OCI-LY1 (cell line): Measurements from ENCODE around the gene ILRUN.

Experiments
- H2AFZ ChIP-seq: fragments of 200-600 bp; sonication (generic), shearing (Covaris generic); 2 replicates; pipeline ENCODE4 v1.6.0; 2014; ENCODE audit warnings: antibody characterized with exemption, mild to moderate bottlenecking, low read length
- H3F3A ChIP-seq: fragments of 200-600 bp; sonication (generic), shearing (Covaris generic); 2 replicates; pipeline ENCODE4 v1.6.0; 2014; ENCODE audit warnings: mild to moderate bottlenecking, antibody characterized with exemption, low read length, moderate library complexity; ENCODE audit not compliant: insufficient read depth
- H3K27ac ChIP-seq: fragments of 200-600 bp; sonication (generic); 2 replicates; pipeline ENCODE4 v1.5.1; 2014; ENCODE audit warnings: low read length, mixed run types, mild to moderate bottlenecking, low read depth; ENCODE audit not compliant: poor library complexity, severe bottlenecking
- H3K27me3 ChIP-seq: fragments of 200-600 bp; sonication (generic); 2 replicates; pipeline ENCODE4 v1.6.0; 2014; ENCODE audit warnings: antibody characterized with exemption, mild to moderate bottlenecking, low read length, moderate library complexity; ENCODE audit not compliant: insufficient read depth
- H3K36me3 ChIP-seq: fragments of 200-600 bp; sonication (generic); 2 replicates; pipeline ENCODE4 v1.6.1; 2014; ENCODE audit warnings: mild to moderate bottlenecking, antibody characterized with exemption, low read length, moderate library complexity, mixed read lengths; ENCODE audit not compliant: insufficient read depth
- H3K4me1 ChIP-seq: fragments of 200-600 bp; sonication (generic); 2 replicates; pipeline ENCODE4 v1.5.1; 2014; ENCODE audit warnings: mild to moderate bottlenecking, low read length, moderate library complexity; ENCODE audit not compliant: insufficient read depth, severe bottlenecking
- H3K4me2 ChIP-seq: fragments of 200-600 bp; sonication (generic), shearing (Covaris generic); 2 replicates; pipeline ENCODE4 v1.6.1; 2014; ENCODE audit warnings: low read length
- H3K4me3 ChIP-seq: fragments of 200-600 bp; sonication (generic); 2 replicates; pipeline ENCODE4 v1.5.1; 2014; ENCODE audit warnings: low read length, low read depth, mild to moderate bottlenecking, mixed read lengths; ENCODE audit not compliant: poor library complexity, severe bottlenecking
- H3K79me2 ChIP-seq: fragments of 200-600 bp; shearing (Covaris generic); 2 replicates; pipeline ENCODE4 v1.6.1; 2016; ENCODE audit warnings: mixed run types, low read length, mixed read lengths; ENCODE audit not compliant: insufficient read depth
- H3K9ac ChIP-seq: fragments of 200-600 bp; sonication (generic), shearing (Covaris generic); 2 replicates; pipeline ENCODE4 v1.6.1; 2014; ENCODE audit warnings: mild to moderate bottlenecking, low read length, mixed read lengths
- H3K9me2 ChIP-seq: fragments of 200-600 bp; sonication (generic), shearing (Covaris generic); 2 replicates; pipeline ENCODE4 v1.6.1; 2014; ENCODE audit warnings: low read depth, mild to moderate bottlenecking, low read length, mixed read lengths
- H3K9me3 ChIP-seq: fragments of 200-600 bp; shearing (Covaris generic); 2 replicates; pipeline ENCODE4 v1.6.1; 2014; ENCODE audit warnings: low read length, mixed read lengths
- H4K20me1 ChIP-seq: fragments of 200-600 bp; sonication (generic), shearing (Covaris generic); 2 replicates; pipeline ENCODE4 v1.6.0; 2016; ENCODE audit warnings: mild to moderate bottlenecking, low read length; ENCODE audit not compliant: insufficient read depth
- EZH2 ChIP-seq: fragments of 200-600 bp; sonication (generic), shearing (Covaris generic); IDR thresholded peaks from 2 replicates; pipeline ENCODE4 v1.8.0; 2017; ENCODE audit warnings: borderline replicate concordance, mixed run types, mild to moderate bottlenecking, antibody characterized with exemption, low read length, moderate library complexity, mixed read lengths
- TF ChIP-seq, protein P1 (sequence below): fragments of 200-600 bp; sonication (generic), shearing (Covaris generic); IDR thresholded peaks from 2 replicates; pipeline ENCODE4 v1.5.1; 2017; ENCODE audit warnings: mild to moderate bottlenecking, antibody characterized with exemption, low read length, moderate library complexity, mixed read lengths

ILRUN gene

DNA sequence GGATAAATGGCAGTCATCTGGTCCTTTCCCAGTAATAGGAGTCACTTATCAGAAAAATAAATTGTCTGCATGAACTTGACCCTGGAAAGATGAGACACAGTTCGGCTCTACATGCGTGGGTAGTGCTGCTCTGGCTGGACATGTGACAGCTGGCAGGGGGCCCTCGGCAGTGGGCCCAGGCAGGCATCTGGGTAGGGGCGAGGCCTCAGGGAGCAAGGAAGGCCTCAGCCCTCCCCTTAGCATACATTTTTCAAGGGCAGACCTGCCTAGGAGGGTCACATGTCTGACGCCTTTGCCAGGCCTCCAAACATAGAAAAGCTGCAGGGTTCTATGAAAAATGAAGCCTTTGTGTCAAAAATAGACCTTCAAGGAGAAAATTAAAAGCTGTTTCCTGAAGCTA lies 12.8 kb upstream of the ILRUN start:
- H3K27me3 ChIP-seq, result no peaks in the 10 kb centered on the region
- peak overlapping the region; percentile 22; the same call in 1 of the 2 replicates for H2AFZ ChIP-seq
- no peak overlapping the region for H3K4me3 ChIP-seq
- no peaks in the 10 kb centered on the region for H4K20me1 ChIP-seq
- no peaks in the 10 kb centered on the region for H3K79me2 ChIP-seq
- H3K27ac ChIP-seq, result no peak overlapping the region
- no peak overlapping the region; the same call in 1 of the 2 replicates for H3K9ac ChIP-seq
- no peaks in the 10 kb centered on the region for H3K36me3 ChIP-seq
- H3K9me3 ChIP-seq, result no peaks in the 10 kb centered on the region
- H3K4me2 ChIP-seq, result no peak overlapping the region
- peaks cover 10% of the 10 kb centered on the region for H3K4me1 ChIP-seq
- H3F3A ChIP-seq, result no peaks in the 10 kb centered on the region
- no peaks in the 10 kb centered on the region for H3K9me2 ChIP-seq
- TF ChIP-seq, protein P1, sequence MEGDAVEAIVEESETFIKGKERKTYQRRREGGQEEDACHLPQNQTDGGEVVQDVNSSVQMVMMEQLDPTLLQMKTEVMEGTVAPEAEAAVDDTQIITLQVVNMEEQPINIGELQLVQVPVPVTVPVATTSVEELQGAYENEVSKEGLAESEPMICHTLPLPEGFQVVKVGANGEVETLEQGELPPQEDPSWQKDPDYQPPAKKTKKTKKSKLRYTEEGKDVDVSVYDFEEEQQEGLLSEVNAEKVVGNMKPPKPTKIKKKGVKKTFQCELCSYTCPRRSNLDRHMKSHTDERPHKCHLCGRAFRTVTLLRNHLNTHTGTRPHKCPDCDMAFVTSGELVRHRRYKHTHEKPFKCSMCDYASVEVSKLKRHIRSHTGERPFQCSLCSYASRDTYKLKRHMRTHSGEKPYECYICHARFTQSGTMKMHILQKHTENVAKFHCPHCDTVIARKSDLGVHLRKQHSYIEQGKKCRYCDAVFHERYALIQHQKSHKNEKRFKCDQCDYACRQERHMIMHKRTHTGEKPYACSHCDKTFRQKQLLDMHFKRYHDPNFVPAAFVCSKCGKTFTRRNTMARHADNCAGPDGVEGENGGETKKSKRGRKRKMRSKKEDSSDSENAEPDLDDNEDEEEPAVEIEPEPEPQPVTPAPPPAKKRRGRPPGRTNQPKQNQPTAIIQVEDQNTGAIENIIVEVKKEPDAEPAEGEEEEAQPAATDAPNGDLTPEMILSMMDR, result no peak
- no peak for TF ChIP-seq EZH2

DNA sequence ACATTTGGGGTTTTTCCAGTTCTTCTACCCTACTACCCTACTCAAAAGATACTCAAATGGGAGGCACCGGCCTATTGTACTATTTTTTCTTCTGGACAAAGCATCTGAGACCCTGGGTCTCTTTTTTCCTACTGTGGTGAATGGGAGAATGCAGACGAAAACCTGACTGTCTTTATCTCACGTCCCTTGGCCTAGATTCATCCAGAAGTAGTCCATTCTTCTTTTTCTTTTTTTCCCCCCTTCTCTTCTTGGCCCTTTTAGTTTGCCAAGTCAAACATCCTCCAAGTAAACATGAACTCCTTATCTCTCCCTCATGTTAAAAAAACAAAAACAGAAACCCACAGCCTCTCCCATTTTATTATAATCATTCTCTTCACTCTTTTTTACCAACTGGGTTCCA lies 8.7 kb upstream of the ILRUN start:
- H3K4me1 ChIP-seq, result peaks cover 10% of the 10 kb centered on the region
- H3F3A ChIP-seq, result no peaks in the 10 kb centered on the region
- no peaks in the 10 kb centered on the region for H3K36me3 ChIP-seq
- H3K9me3 ChIP-seq, result no peaks in the 10 kb centered on the region
- no peaks in the 10 kb centered on the region for H3K79me2 ChIP-seq
- H3K27me3 ChIP-seq, result no peaks in the 10 kb centered on the region
- no peaks in the 10 kb centered on the region for H4K20me1 ChIP-seq
- H3K9ac ChIP-seq, result no peak overlapping the region
- TF ChIP-seq, protein P1, result no peak
- no peak for TF ChIP-seq EZH2
- no peak overlapping the region for H2AFZ ChIP-seq
- no peak overlapping the region for H3K4me3 ChIP-seq
- H3K27ac ChIP-seq, result no peak overlapping the region
- H3K9me2 ChIP-seq, result no peaks in the 10 kb centered on the region
- H3K4me2 ChIP-seq, result no peak overlapping the region

DNA sequence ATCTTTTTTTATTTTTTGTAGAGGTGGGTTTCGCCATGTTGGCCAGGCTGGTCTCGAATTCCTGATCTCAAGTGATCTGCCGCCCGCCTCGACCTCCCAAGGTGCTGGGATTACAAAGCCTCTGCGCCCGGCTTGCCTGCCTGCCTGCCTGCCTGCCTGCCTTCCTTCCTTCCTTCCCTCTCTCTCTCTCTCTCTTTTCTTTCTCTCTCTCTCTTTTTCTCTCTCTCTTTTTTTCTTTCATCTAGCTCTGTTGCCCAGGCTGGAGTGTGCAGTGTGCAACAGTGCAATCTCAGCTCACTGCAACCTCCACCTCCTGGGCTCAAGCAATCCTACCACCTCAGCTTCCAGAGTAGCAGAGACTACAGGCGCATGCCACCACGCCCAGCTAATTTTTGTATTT lies 4.6 kb upstream of the ILRUN start:
- H3K79me2 ChIP-seq, result peaks cover 3% of the 10 kb centered on the region
- H3K9me3 ChIP-seq, result no peaks in the 10 kb centered on the region
- no peak overlapping the region for H3K4me3 ChIP-seq
- no peaks in the 10 kb centered on the region for H3K27me3 ChIP-seq
- H2AFZ ChIP-seq, result no peak overlapping the region
- H3K4me1 ChIP-seq, result peaks cover 12% of the 10 kb centered on the region
- no peak overlapping the region for H3K27ac ChIP-seq
- no peak overlapping the region for H3K4me2 ChIP-seq
- H4K20me1 ChIP-seq, result no peaks in the 10 kb centered on the region
- no peak overlapping the region for H3K9ac ChIP-seq
- no peaks in the 10 kb centered on the region for H3F3A ChIP-seq
- H3K9me2 ChIP-seq, result no peaks in the 10 kb centered on the region
- no peaks in the 10 kb centered on the region for H3K36me3 ChIP-seq
- TF ChIP-seq, protein P1, result no peak
- TF ChIP-seq EZH2, result no peak
